HCT116 (cell line): ENCODE measurements around the gene C20orf141.
"Not testable (repeated sequence)": the region's sequence is repeated elsewhere in the genome, so short reads cannot be mapped to it uniquely, and the experiment has no call there.

Experiments used
- CEBPB ChIP-seq: IDR thresholded peaks from 2 replicates; pipeline ENCODE4 v1.6.1; 2012; ENCODE audit warnings: low read depth
- CTCF ChIP-seq, 3 experiments: fragments of 200-600 bp in 1 of 3; sonication (generic) in 1 of 3; IDR thresholded peaks in 2 of 3; conservative IDR thresholded peaks in 1 of 3; 2 replicates each; pipeline ENCODE4 v1.5.1; 2012 to 2017; ENCODE audit warnings: low read depth in 2 of 3, low read length in 2 of 3, antibody characterized with exemption in 1 of 3, borderline replicate concordance in 1 of 3, control low read depth in 1 of 3, mild to moderate bottlenecking in 1 of 3, mixed read lengths in 1 of 3, mixed run types in 1 of 3, moderate library complexity in 1 of 3; ENCODE audit not compliant: insufficient read depth in 1 of 3
- EGR1 ChIP-seq: IDR thresholded peaks from 2 replicates; pipeline ENCODE4 v1.6.1; 2012; ENCODE audit warnings: low read depth
- EZH2 ChIP-seq: fragments of 200-600 bp; sonication (generic); IDR thresholded peaks from 2 replicates; pipeline ENCODE4 v1.6.1; 2017; ENCODE audit warnings: antibody characterized with exemption, mixed run types
- EZH2phosphoT487 ChIP-seq: fragments of 200-600 bp; IDR thresholded peaks from 2 replicates; pipeline ENCODE4 v1.6.1; 2018; ENCODE audit warnings: antibody characterized with exemption, borderline replicate concordance
- FOSL1 ChIP-seq: IDR thresholded peaks from 2 replicates; pipeline ENCODE4 v1.6.1; 2012; ENCODE audit warnings: low read depth
- POLR2A ChIP-seq: IDR thresholded peaks from 2 replicates; pipeline ENCODE4 v1.7.0; 2011; ENCODE audit warnings: borderline replicate concordance; ENCODE audit not compliant: insufficient read depth, insufficient read length; ENCODE audit errors: extremely low read depth
- POLR2AphosphoS5 ChIP-seq: IDR thresholded peaks from 2 replicates; pipeline ENCODE4 v1.6.1; 2011; ENCODE audit warnings: mild to moderate bottlenecking, low read depth, low read length, moderate library complexity
- RAD21 ChIP-seq: IDR thresholded peaks from 2 replicates; pipeline ENCODE4 v1.6.1; 2012; ENCODE audit warnings: low read depth, mild to moderate bottlenecking
- SIN3A ChIP-seq: IDR thresholded peaks from 2 replicates; pipeline ENCODE4 v1.6.1; 2012; ENCODE audit warnings: low read depth
- TCF7L2 ChIP-seq: IDR thresholded peaks from 2 replicates; pipeline ENCODE4 v1.7.0; 2011; ENCODE audit warnings: borderline replicate concordance, inconsistent platforms; ENCODE audit not compliant: insufficient read depth, insufficient read length; ENCODE audit errors: extremely low read depth
- ZBTB33 ChIP-seq: IDR thresholded peaks from 2 replicates; pipeline ENCODE4 v1.6.1; 2011; ENCODE audit warnings: mild to moderate bottlenecking, low read length, moderate library complexity; ENCODE audit not compliant: insufficient replicate concordance; ENCODE audit errors: extremely low read depth
- ZNF274 ChIP-seq: fragments of 200-500 bp; sonication (Bioruptor generic); IDR thresholded peaks from 2 replicates; pipeline ENCODE4 v1.6.1; 2014; ENCODE audit warnings: mild to moderate bottlenecking, low read depth, low read length, inconsistent platforms

GRCh38 chr20:2770091-2770490, 44.7 kb upstream of the C20orf141 start:
- TF ChIP-seq CTCF (IDR thresholded peaks at IDR 0.05 in 2 of 3, conservative IDR thresholded peaks at IDR 0.05 in 1 of 3; ENCODE audit: borderline replicate concordance in 1 of 3, insufficient read depth in 1 of 3, low read depth in 2 of 3, low read length in 2 of 3); TCF7L2; POLR2A; POLR2AphosphoS5; ZNF274; EZH2; CEBPB; ZBTB33; RAD21; EGR1; EZH2phosphoT487; FOSL1; SIN3A: not testable (repeated sequence)
